Subcutaneous abdominal adipose tissue (tissue), 5 donors: ENCODE results near the gene NKAIN2.

Experiments
- H3K27ac ChIP-seq: one replicate; pipeline ENCODE4 v1.7.0; 2013; ENCODE audit warnings: low read depth, mild to moderate bottlenecking, inconsistent platforms, low read length, moderate library complexity
- H3K27me3 ChIP-seq, 5 donors: one replicate each; pipeline ENCODE4 v1.7.0; 2013; ENCODE audit warnings: low read length in 5 of 5, inconsistent platforms in 1 of 5; ENCODE audit not compliant: control insufficient read depth in 5 of 5, insufficient read depth in 4 of 5
- H3K36me3 ChIP-seq, 5 donors: one replicate each; pipeline ENCODE4 v1.7.0; 2013; ENCODE audit warnings: low read length in 5 of 5; ENCODE audit not compliant: control insufficient read depth in 5 of 5, insufficient read depth in 5 of 5
- H3K4me1 ChIP-seq, 5 donors: one replicate each; pipeline ENCODE4 v1.7.0; 2013; ENCODE audit warnings: low read length in 5 of 5, mild to moderate bottlenecking in 3 of 5, moderate library complexity in 1 of 5; ENCODE audit not compliant: control insufficient read depth in 5 of 5, insufficient read depth in 5 of 5
- H3K4me3 ChIP-seq, 5 donors: one replicate each; pipeline ENCODE4 v1.7.0; 2013; ENCODE audit warnings: low read length in 5 of 5, low read depth in 1 of 5
- H3K9ac ChIP-seq, 5 donors: one replicate each; pipeline ENCODE4 v1.7.0; 2013; ENCODE audit warnings: low read length in 5 of 5, mild to moderate bottlenecking in 4 of 5, moderate library complexity in 3 of 5
- H3K9me3 ChIP-seq, 5 donors: one replicate each; pipeline ENCODE4 v1.7.0; 2013; ENCODE audit warnings: low read length in 5 of 5; ENCODE audit not compliant: control insufficient read depth in 5 of 5
- donor health status: healthy.
- donor health status: healthy.
- donor health status: healthy.
- donor health status: healthy.
- donor health status: healthy.

Gene NKAIN2

GRCh38 chr6:124830506-124830905 lies 1026.8 kb downstream of the NKAIN2 start:
- no peak overlapping the region for H3K9ac ChIP-seq
- H3K9me3 ChIP-seq, result no peaks in the 10 kb centered on the region
- H3K27me3 ChIP-seq, result no peaks in the 10 kb centered on the region
- no peak overlapping the region for H3K27ac ChIP-seq
- H3K36me3 ChIP-seq, result no peaks in the 10 kb centered on the region
- H3K4me3 ChIP-seq, result no peak overlapping the region
- no peaks in the 10 kb centered on the region for H3K4me1 ChIP-seq

GRCh38 chr6:124854338-124854922 lies 1050.8 kb downstream of the NKAIN2 start:
- H3K4me3 ChIP-seq, result no peak overlapping the region

GRCh38 chr6:124857746-124858145 lies 1054.1 kb downstream of the NKAIN2 start:
- no peaks in the 10 kb centered on the region for H3K4me1 ChIP-seq
- no peaks in the 10 kb centered on the region for H3K36me3 ChIP-seq
- no peak overlapping the region for H3K9ac ChIP-seq
- H3K27me3 ChIP-seq, result no peaks in the 10 kb centered on the region
- no peak overlapping the region for H3K27ac ChIP-seq
- no peaks in the 10 kb centered on the region for H3K9me3 ChIP-seq
- H3K4me3 ChIP-seq, result no peak overlapping the region

More at GRCh38 chr6:124854338-124854922, 1050.8 kb downstream of the NKAIN2 start:
- Histone ChIP-seq H3K4me1 (no peaks in the 10 kb centered on the region), H3K27me3 (no peaks in the 10 kb centered on the region), H3K9ac (no peak overlapping the region), H3K9me3 (no peaks in the 10 kb centered on the region), H3K27ac (no peak overlapping the region), H3K36me3 (no peaks in the 10 kb centered on the region)

- no peak overlapping the region for H3K9ac ChIP-seq
- no peaks in the 10 kb centered on the region for H3K4me1 ChIP-seq
- no peaks in the 10 kb centered on the region for H3K9me3 ChIP-seq
- H3K27me3 ChIP-seq, result no peaks in the 10 kb centered on the region
- no peak overlapping the region for H3K27ac ChIP-seq
- no peak overlapping the region for H3K4me3 ChIP-seq
- H3K36me3 ChIP-seq, result no peaks in the 10 kb centered on the region
Measured at GRCh38 chr6:124858564-124858963, 1054.9 kb downstream of the NKAIN2 start.

GRCh38 chr6:124859366-124859765 lies 1055.7 kb downstream of the NKAIN2 start:
- Histone ChIP-seq H3K4me3 (no peak overlapping the region), H3K9me3 (no peaks in the 10 kb centered on the region), H3K4me1 (no peaks in the 10 kb centered on the region), H3K27ac (no peak overlapping the region), H3K9ac (no peak overlapping the region), H3K27me3 (no peaks in the 10 kb centered on the region), H3K36me3 (no peaks in the 10 kb centered on the region)

- no peaks in the 10 kb centered on the region for H3K36me3 ChIP-seq
- H3K9me3 ChIP-seq, result no peaks in the 10 kb centered on the region
- H3K27me3 ChIP-seq, result no peaks in the 10 kb centered on the region
- no peak overlapping the region for H3K9ac ChIP-seq
- no peaks in the 10 kb centered on the region for H3K4me1 ChIP-seq
- H3K27ac ChIP-seq, result no peak overlapping the region
- no peak overlapping the region for H3K4me3 ChIP-seq
Measured at GRCh38 chr6:124866040-124866439, 1062.4 kb downstream of the NKAIN2 start.

- Histone ChIP-seq H3K27ac (no peak overlapping the region), H3K4me1 (no peaks in the 10 kb centered on the region), H3K9ac (no peak overlapping the region), H3K27me3 (no peaks in the 10 kb centered on the region), H3K4me3 (no peak overlapping the region), H3K36me3 (no peaks in the 10 kb centered on the region), H3K9me3 (no peaks in the 10 kb centered on the region)
Measured at GRCh38 chr6:124867121-124867520, 1063.5 kb downstream of the NKAIN2 start.

- no peaks in the 10 kb centered on the region for H3K9me3 ChIP-seq
- H3K9ac ChIP-seq, result no peak overlapping the region
- H3K27me3 ChIP-seq, result no peaks in the 10 kb centered on the region
- H3K4me1 ChIP-seq, result no peaks in the 10 kb centered on the region
- no peak overlapping the region for H3K27ac ChIP-seq
- H3K36me3 ChIP-seq, result no peaks in the 10 kb centered on the region
- H3K4me3 ChIP-seq, result no peak overlapping the region
Measured at GRCh38 chr6:124868481-124868880, 1064.8 kb downstream of the NKAIN2 start.

- Histone ChIP-seq H3K9ac (no peak overlapping the region), H3K36me3 (no peaks in the 10 kb centered on the region), H3K27ac (no peak overlapping the region), H3K27me3 (no peaks in the 10 kb centered on the region), H3K4me1 (peaks cover 0 to 4% (median 0%) of the 10 kb centered on the region in 5 donors), H3K9me3 (no peaks in the 10 kb centered on the region), H3K4me3 (no peak overlapping the region)
Measured at GRCh38 chr6:124869416-124869815, 1065.8 kb downstream of the NKAIN2 start.

- H3K4me3 ChIP-seq, result no peak overlapping the region
- no peaks in the 10 kb centered on the region for H3K36me3 ChIP-seq
- H3K27ac ChIP-seq, result no peak overlapping the region
- no peaks in the 10 kb centered on the region for H3K9me3 ChIP-seq
- no peaks in the 10 kb centered on the region for H3K27me3 ChIP-seq
- H3K4me1 ChIP-seq, result peaks cover 0 to 4% (median 0%) of the 10 kb centered on the region in 5 donors
- no peak overlapping the region for H3K9ac ChIP-seq
Measured at GRCh38 chr6:124870611-124871459, 1067.2 kb downstream of the NKAIN2 start.
